Mesothelial cell of epicardium (in vitro differentiated cells): ENCODE data around the gene WDHD1. TPM values are rescaled to one million over a fixed set of nuclear protein-coding genes. Genes with fewer than 3 reads are reported as not detected.

Source experiments
- DNase-seq, 2 experiments: peaks; one replicate each; pipeline ENCODE4 v3.0.0; 2021; ENCODE audit warnings: low spot score in 2 of 2; ENCODE audit not compliant: unreplicated experiment in 2 of 2
- H3K27ac Mint-ChIP-seq: 2 replicates; pipeline ENCODE4 v1.8.0; 2021; ENCODE audit warnings: mixed read lengths
- H3K27me3 Mint-ChIP-seq: 2 replicates; pipeline ENCODE4 v1.8.0; 2021; ENCODE audit warnings: low read depth, mixed read lengths
- H3K36me3 Mint-ChIP-seq: 2 replicates; pipeline ENCODE4 v1.8.0; 2021; ENCODE audit warnings: mixed read lengths
- H3K4me1 Mint-ChIP-seq: 2 replicates; pipeline ENCODE4 v1.8.0; 2021; ENCODE audit warnings: mixed read lengths
- H3K4me3 Mint-ChIP-seq: 2 replicates; pipeline ENCODE4 v1.8.0; 2021; ENCODE audit warnings: mild to moderate bottlenecking, moderate library complexity, mixed read lengths
- H3K9me3 Mint-ChIP-seq: 2 replicates; pipeline ENCODE4 v1.8.0; 2021; ENCODE audit warnings: mixed read lengths
- CTCF ChIP-seq: fragments of 200-600 bp; sonication (generic); IDR thresholded peaks from one replicate; pipeline ENCODE4 v1.5.0; 2021; ENCODE audit warnings: antibody characterized with exemption; ENCODE audit not compliant: unreplicated experiment
- total RNA-seq: library from RNA; stranded (reverse); gene quantifications from 3 replicates; pipeline ENCODE4 v1.2.1, GENCODE V29; 2021

WDHD1 gene
- total RNA-seq, 1 donor from 2014 or later = 15.5 TPM

- TF ChIP-seq CTCF = no peak
- no peaks in the 10 kb centered on the region for H3K4me1 Mint-ChIP-seq
- peaks cover 13% of the 10 kb centered on the region for H3K9me3 Mint-ChIP-seq
- no peak for DNase-seq
- no peak overlapping the region for H3K4me3 Mint-ChIP-seq
- H3K36me3 Mint-ChIP-seq = peaks cover 36% of the 10 kb centered on the region
- H3K27me3 Mint-ChIP-seq = no peaks in the 10 kb centered on the region
- no peak overlapping the region for H3K27ac Mint-ChIP-seq
Measured at GRCh38 chr14:54947230-54947629, 79.7 kb downstream of the WDHD1 start.

- Mint-ChIP-seq H3K4me1 (no peaks in the 10 kb centered on the region), H3K27me3 (no peaks in the 10 kb centered on the region), H3K27ac (no peak overlapping the region), H3K36me3 (peaks cover 36% of the 10 kb centered on the region), H3K4me3 (no peak overlapping the region), H3K9me3 (peaks cover 13% of the 10 kb centered on the region)
- TF ChIP-seq CTCF = no peak
- DNase-seq = no peak
Measured at GRCh38 chr14:54946500-54946899, 80.4 kb downstream of the WDHD1 start.

DNA sequence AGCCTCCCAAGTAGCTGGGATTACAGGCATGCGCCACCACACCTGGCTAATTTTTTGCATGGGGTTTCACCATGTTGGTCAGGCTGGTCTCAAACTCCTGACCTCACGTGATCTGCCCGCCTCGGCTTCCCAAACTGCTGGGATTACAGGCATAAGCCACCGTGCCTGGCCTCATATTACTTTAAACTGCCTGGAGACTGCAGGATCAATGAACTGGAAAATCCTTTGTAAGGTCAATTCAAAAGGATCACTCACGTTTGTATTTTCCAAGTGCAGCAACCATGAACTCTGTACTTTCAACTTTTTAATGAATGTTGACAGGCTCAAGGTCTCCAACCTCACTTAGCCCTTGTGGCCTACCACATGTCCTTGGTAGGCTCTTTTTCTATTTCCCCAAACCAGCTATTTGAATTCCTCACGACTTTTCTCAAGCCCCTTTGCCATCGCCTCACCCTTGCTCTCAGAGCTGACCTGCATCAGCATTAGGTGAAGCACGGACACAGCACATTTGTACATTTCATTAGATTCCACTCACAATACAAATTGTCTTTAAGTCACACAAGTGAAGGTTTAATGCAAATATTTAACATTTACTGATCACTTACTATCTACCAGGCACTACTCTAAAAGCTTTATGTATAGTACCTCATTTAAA lies 82.0 kb downstream of the WDHD1 start:
- H3K4me1 Mint-ChIP-seq = no peaks in the 10 kb centered on the region
- H3K27ac Mint-ChIP-seq = no peak overlapping the region
- peaks cover 10% of the 10 kb centered on the region for H3K9me3 Mint-ChIP-seq
- DNase-seq = no peak
- no peak for TF ChIP-seq CTCF
- peaks cover 28% of the 10 kb centered on the region for H3K36me3 Mint-ChIP-seq
- H3K27me3 Mint-ChIP-seq = no peaks in the 10 kb centered on the region
- H3K4me3 Mint-ChIP-seq = no peak overlapping the region

- no peak for TF ChIP-seq CTCF
- Mint-ChIP-seq H3K9me3 (no peaks in the 10 kb centered on the region), H3K4me3 (no peak overlapping the region), H3K27me3 (no peaks in the 10 kb centered on the region), H3K36me3 (peaks cover 12% of the 10 kb centered on the region), H3K27ac (no peak overlapping the region), H3K4me1 (no peaks in the 10 kb centered on the region)
- no peak for DNase-seq
Measured at GRCh38 chr14:54942913-54943312, 84.0 kb downstream of the WDHD1 start.

DNA sequence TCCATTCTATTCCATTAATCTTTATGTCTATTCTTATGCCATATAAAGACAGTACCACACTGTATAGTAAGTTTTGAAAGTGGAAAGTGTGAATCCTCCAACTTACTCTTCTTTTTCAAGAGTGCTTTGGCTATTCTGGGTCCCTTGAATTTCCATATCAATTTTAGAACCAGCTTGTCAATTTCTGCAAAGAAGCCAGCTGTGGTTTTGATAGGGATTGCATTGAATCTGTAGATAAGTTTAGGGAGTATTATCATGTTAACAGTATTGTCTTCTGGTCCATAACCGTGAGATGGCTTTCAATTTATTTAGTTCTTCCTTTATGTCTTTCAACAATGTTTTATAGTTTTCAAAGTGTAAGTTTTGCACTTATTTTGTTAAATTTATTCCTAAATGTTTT lies 90.1 kb downstream of the WDHD1 start:
- Mint-ChIP-seq H3K4me3 (no peak overlapping the region), H3K36me3 (peaks cover 2% of the 10 kb centered on the region), H3K9me3 (no peaks in the 10 kb centered on the region), H3K27ac (no peak overlapping the region), H3K27me3 (no peaks in the 10 kb centered on the region), H3K4me1 (no peaks in the 10 kb centered on the region)
- no peak for TF ChIP-seq CTCF
- no peak for DNase-seq

- Mint-ChIP-seq H3K27me3 (no peaks in the 10 kb centered on the region), H3K4me1 (no peaks in the 10 kb centered on the region)
Measured at GRCh38 chr14:54935958-54936357, 90.9 kb downstream of the WDHD1 start.

More at GRCh38 chr14:54935958-54936357, 90.9 kb downstream of the WDHD1 start:
- Mint-ChIP-seq H3K9me3 (no peaks in the 10 kb centered on the region), H3K36me3 (peaks cover 2% of the 10 kb centered on the region), H3K4me3 (no peak overlapping the region), H3K27ac (no peak overlapping the region)
- TF ChIP-seq CTCF = peak; percentile 23
- no peak for DNase-seq
